Gastroesophageal sphincter (tissue), 4 donors: ENCODE data around the gene KREMEN1. TPM values are rescaled to one million over a fixed set of nuclear protein-coding genes. Genes with fewer than 3 reads are reported as not detected.

Experiments
- ATAC-seq: fragments of 150-250 bp; one replicate; pipeline ENCODE4 v1.9.1; 2016; ENCODE audit warnings: mild to moderate bottlenecking, moderate library complexity
- H3K27ac ChIP-seq, 4 donors: fragments of 200-600 bp; sonication (generic) in 3 of 4; 1 replicate in 3 of 4; 2 replicates in 1 of 4; pipeline ENCODE4 v1.5.1; 2016 to 2019
- H3K27me3 ChIP-seq: fragments of 200-600 bp; sonication (generic); one replicate; pipeline ENCODE4 v1.5.1; 2019
- H3K36me3 ChIP-seq, 2 donors: fragments of 200-600 bp; sonication (generic); one replicate each; pipeline ENCODE4 v1.5.1; 2019; ENCODE audit warnings: control low read depth in 1 of 2
- H3K4me1 ChIP-seq, 3 donors: fragments of 200-600 bp; sonication (generic); 1 replicate in 2 of 3; 2 replicates in 1 of 3; pipeline ENCODE4 v1.5.1; 2016 to 2019; ENCODE audit warnings: control low read depth in 2 of 3
- H3K4me3 ChIP-seq, 2 donors: fragments of 200-600 bp; sonication (generic); one replicate each; pipeline ENCODE4 v1.5.1; 2019; ENCODE audit warnings: mild to moderate bottlenecking in 1 of 2, moderate library complexity in 1 of 2
- H3K9me3 ChIP-seq, 3 donors: fragments of 200-600 bp; sonication (generic); one replicate each; pipeline ENCODE4 v1.5.1; 2017 to 2019; ENCODE audit warnings: control low read depth in 2 of 3
- EP300 ChIP-seq: sonication (generic); formaldehyde crosslinking; IDR thresholded peaks from one replicate; pipeline ENCODE4 v1.6.1; 2017; ENCODE audit warnings: antibody characterized with exemption, mild to moderate bottlenecking
- POLR2A ChIP-seq, 2 donors: fragments of 450-650 bp; IDR thresholded peaks; one replicate each; pipeline ENCODE4 v1.6.1; 2017; ENCODE audit warnings: antibody characterized with exemption in 2 of 2, mild to moderate bottlenecking in 2 of 2, moderate library complexity in 1 of 2
- POLR2AphosphoS5 ChIP-seq: sonication (generic); formaldehyde crosslinking; IDR thresholded peaks from one replicate; pipeline ENCODE4 v1.6.1; 2017; ENCODE audit warnings: antibody characterized with exemption
- WGBS, 2 donors: methylation state at CpG; one replicate each; pipeline ENCODE4 v1.1.5; 2018; ENCODE audit warnings: low coverage in 1 of 2; 5-methylcytosine and 5-hydroxymethylcytosine counted together
- total RNA-seq, 4 donors: library from RNA; depleted of rRNA; stranded (reverse); fragments of >200 nt; gene quantifications; one replicate each; pipeline ENCODE4 v1.1.0, GENCODE V29; 2016
- TF ChIP-seq, protein P1 (sequence below), 4 experiments: fragments of 200-600 bp in 2 of 4; fragments of 450-650 bp in 2 of 4; sonication (generic) in 1 of 4; IDR thresholded peaks; one replicate each; pipeline ENCODE4 v1.5.1; 2017 to 2019; ENCODE audit warnings: antibody characterized with exemption in 4 of 4, mild to moderate bottlenecking in 2 of 4, moderate library complexity in 2 of 4

Gene KREMEN1
- total RNA-seq, 4 donors from 2014 or later: 7.5 to 17.4 (median 10.8) TPM

GRCh38 chr22:29078036-29078868, 5.4 kb downstream of the KREMEN1 start:
- no peaks in the 10 kb centered on the region for H3K9me3 ChIP-seq
- no peaks in the 10 kb centered on the region for H3K27me3 ChIP-seq
- no peak overlapping the region for H3K4me3 ChIP-seq
- H3K36me3 ChIP-seq: no peaks in the 10 kb centered on the region
- peak overlapping the region in 1 of 4 donors; percentile 14 for H3K27ac ChIP-seq
- no peak for ATAC-seq
- 75 to 76% methylated on average over 6 of the region's 6 CpGs for WGBS, 2 donors
- TF ChIP-seq POLR2A (IDR thresholded peaks at IDR 0.05) (no peak), EP300 (no peak)
- H3K4me1 ChIP-seq: peaks cover 0 to 41% (median 0%) of the 10 kb centered on the region in 3 donors

DNA sequence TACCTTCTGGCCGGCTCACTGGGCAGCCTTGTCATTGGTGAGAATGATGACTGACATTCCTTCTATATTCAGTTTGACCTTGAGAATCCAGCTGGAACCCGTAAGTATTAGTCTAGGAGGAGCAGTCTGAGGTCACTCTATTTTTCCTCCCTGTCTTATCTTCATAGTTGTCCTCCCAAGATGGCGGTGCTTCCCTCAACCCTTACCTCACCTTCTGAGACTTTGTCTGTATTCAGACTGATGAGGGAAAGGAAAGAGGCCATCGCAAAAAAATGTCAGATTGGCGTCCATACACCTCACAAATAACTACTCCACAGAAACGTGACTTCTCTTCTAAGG, 6.0 kb downstream of the KREMEN1 start:
- WGBS, 2 donors: 75 to 88% methylated on average over 6 of the region's 6 CpGs
- Histone ChIP-seq H3K4me1 (peaks cover 0 to 38% (median 0%) of the 10 kb centered on the region in 3 donors), H3K27ac (peak overlapping the region in 1 of 4 donors; percentile 14), H3K27me3 (no peaks in the 10 kb centered on the region), H3K36me3 (no peaks in the 10 kb centered on the region), H3K9me3 (no peaks in the 10 kb centered on the region), H3K4me3 (no peak overlapping the region)
- TF ChIP-seq POLR2A (IDR thresholded peaks at IDR 0.05): no peak
- no peak for TF ChIP-seq EP300
- no peak for TF ChIP-seq POLR2AphosphoS5
- TF ChIP-seq, protein P1, sequence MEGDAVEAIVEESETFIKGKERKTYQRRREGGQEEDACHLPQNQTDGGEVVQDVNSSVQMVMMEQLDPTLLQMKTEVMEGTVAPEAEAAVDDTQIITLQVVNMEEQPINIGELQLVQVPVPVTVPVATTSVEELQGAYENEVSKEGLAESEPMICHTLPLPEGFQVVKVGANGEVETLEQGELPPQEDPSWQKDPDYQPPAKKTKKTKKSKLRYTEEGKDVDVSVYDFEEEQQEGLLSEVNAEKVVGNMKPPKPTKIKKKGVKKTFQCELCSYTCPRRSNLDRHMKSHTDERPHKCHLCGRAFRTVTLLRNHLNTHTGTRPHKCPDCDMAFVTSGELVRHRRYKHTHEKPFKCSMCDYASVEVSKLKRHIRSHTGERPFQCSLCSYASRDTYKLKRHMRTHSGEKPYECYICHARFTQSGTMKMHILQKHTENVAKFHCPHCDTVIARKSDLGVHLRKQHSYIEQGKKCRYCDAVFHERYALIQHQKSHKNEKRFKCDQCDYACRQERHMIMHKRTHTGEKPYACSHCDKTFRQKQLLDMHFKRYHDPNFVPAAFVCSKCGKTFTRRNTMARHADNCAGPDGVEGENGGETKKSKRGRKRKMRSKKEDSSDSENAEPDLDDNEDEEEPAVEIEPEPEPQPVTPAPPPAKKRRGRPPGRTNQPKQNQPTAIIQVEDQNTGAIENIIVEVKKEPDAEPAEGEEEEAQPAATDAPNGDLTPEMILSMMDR (IDR thresholded peaks at IDR 0.05): no peak
- ATAC-seq: no peak

GRCh38 chr22:29079218-29079901, 6.5 kb downstream of the KREMEN1 start:
- no peaks in the 10 kb centered on the region for H3K9me3 ChIP-seq
- H3K4me1 ChIP-seq: peaks cover 0 to 38% (median 0%) of the 10 kb centered on the region in 3 donors
- H3K36me3 ChIP-seq: no peaks in the 10 kb centered on the region
- no peak for TF ChIP-seq EP300
- no peak for TF ChIP-seq POLR2A (IDR thresholded peaks at IDR 0.05)
- no peaks in the 10 kb centered on the region for H3K27me3 ChIP-seq
- no peak for ATAC-seq
- H3K27ac ChIP-seq: no peak overlapping the region
- no peak overlapping the region for H3K4me3 ChIP-seq
- 59 to 100% methylated on average over 3 to 7 of the region's 8 CpGs for WGBS, 2 donors

GRCh38 chr22:29080106-29080975, 7.5 kb downstream of the KREMEN1 start:
- WGBS, 2 donors: 73 to 78% methylated on average over 5 to 7 of the region's 7 CpGs
- H3K27me3 ChIP-seq: no peaks in the 10 kb centered on the region
- H3K9me3 ChIP-seq: no peaks in the 10 kb centered on the region
- H3K4me3 ChIP-seq: no peak overlapping the region
- TF ChIP-seq POLR2AphosphoS5: no peak
- TF ChIP-seq, protein P1 (IDR thresholded peaks at IDR 0.05): no peak
- no peak for TF ChIP-seq EP300
- TF ChIP-seq POLR2A (IDR thresholded peaks at IDR 0.05): no peak
- peaks cover 0 to 36% (median 0%) of the 10 kb centered on the region in 3 donors for H3K4me1 ChIP-seq
- peak overlapping the region in 2 of 4 donors; percentile 0 to 44 for H3K27ac ChIP-seq
- no peaks in the 10 kb centered on the region for H3K36me3 ChIP-seq
- peak; percentile 63 for ATAC-seq

GRCh38 chr22:29081517-29082236, 8.8 kb downstream of the KREMEN1 start:
- ATAC-seq: peak; percentile 65
- H3K27ac ChIP-seq: peak overlapping the region in 3 of 4 donors; percentile 32 to 60 (median 41)
- 74 to 89% methylated on average over 2 to 3 of the region's 3 CpGs for WGBS, 2 donors
- H3K27me3 ChIP-seq: no peaks in the 10 kb centered on the region
- H3K9me3 ChIP-seq: no peaks in the 10 kb centered on the region
- H3K4me3 ChIP-seq: no peak overlapping the region
- no peaks in the 10 kb centered on the region for H3K36me3 ChIP-seq
- TF ChIP-seq EP300 (no peak), POLR2A (IDR thresholded peaks at IDR 0.05) (no peak), POLR2AphosphoS5 (peak; percentile 11)
- TF ChIP-seq, protein P1 (IDR thresholded peaks at IDR 0.05): no peak
- peaks cover 0 to 36% (median 0%) of the 10 kb centered on the region in 3 donors for H3K4me1 ChIP-seq
